Astrocyte (in vitro differentiated cells and primary cell): ENCODE measurements around the gene PARVB.

Experiments
- EZH2 ChIP-seq: IDR thresholded peaks from 2 replicates; pipeline ENCODE4 v1.6.1; 2012; ENCODE audit warnings: mild to moderate bottlenecking, low read length, inconsistent platforms; ENCODE audit not compliant: insufficient read depth
- TF ChIP-seq, protein P1 (sequence below): IDR thresholded peaks from 2 replicates; pipeline ENCODE4 v1.5.1; 2011; ENCODE audit warnings: low read depth, mild to moderate bottlenecking, inconsistent platforms, low read length, moderate library complexity; ENCODE audit not compliant: insufficient read depth

DNA sequence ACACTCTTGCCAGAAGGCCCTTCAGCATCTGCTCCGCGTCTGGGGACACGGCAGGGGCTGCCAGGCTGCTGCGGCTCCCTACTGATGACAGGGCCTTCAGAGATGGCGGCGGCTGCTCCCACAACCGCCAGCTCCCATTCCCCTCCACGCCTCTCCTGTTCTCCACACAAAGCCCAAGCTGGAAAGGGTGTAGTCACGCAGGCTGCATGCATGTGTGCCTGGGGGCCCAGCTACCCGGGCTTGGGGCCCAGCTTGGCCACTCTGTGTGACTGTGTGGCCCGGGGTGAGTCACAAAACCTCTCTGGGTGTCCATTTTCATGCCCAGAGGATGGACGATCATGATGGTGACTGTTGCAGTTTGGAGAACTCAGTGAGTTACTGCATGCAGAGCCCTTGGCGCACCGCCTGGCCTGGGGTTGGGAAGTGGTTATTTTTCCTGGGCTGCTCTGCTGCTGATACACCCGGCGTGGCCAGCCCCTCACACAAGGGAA is 31.7 kb upstream of the PARVB start:
- TF ChIP-seq, protein P1, sequence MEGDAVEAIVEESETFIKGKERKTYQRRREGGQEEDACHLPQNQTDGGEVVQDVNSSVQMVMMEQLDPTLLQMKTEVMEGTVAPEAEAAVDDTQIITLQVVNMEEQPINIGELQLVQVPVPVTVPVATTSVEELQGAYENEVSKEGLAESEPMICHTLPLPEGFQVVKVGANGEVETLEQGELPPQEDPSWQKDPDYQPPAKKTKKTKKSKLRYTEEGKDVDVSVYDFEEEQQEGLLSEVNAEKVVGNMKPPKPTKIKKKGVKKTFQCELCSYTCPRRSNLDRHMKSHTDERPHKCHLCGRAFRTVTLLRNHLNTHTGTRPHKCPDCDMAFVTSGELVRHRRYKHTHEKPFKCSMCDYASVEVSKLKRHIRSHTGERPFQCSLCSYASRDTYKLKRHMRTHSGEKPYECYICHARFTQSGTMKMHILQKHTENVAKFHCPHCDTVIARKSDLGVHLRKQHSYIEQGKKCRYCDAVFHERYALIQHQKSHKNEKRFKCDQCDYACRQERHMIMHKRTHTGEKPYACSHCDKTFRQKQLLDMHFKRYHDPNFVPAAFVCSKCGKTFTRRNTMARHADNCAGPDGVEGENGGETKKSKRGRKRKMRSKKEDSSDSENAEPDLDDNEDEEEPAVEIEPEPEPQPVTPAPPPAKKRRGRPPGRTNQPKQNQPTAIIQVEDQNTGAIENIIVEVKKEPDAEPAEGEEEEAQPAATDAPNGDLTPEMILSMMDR, result no peak
- TF ChIP-seq EZH2, result no peak
